ENCODE results near the gene THSD8. TPM values are rescaled to one million over a fixed set of nuclear protein-coding genes. Genes with fewer than 3 reads are reported as not detected.

Gene THSD8
- total RNA-seq, 1 donor from 2014 or later, result 2.8 TPM

DNA sequence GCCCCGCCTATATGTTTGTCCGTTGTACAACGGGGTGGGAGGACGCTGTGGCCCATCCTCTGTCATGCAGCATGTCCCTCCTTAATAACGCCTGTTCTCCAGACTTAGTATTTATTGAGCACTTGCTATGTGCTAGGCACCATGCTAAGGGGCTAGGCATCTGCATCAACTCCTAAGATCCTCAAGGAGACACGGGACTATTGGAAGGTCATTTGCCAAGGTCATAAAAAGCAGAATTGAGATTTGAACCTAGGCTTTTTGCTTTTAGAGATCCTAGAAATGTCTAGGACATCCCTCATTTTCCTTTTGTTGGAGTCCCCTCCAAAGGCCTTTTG is 34.6 kb downstream of the THSD8 start:
- Histone ChIP-seq H3K9me3 (no peaks in the 10 kb centered on the region), H3K4me1 (peaks cover 17% of the 10 kb centered on the region), H3K27me3 (peaks cover 96% of the 10 kb centered on the region), H3K27ac (no peak overlapping the region), H3K4me3 (no peak overlapping the region), H3K36me3 (no peaks in the 10 kb centered on the region)
- no peak for ATAC-seq
- intact Hi-C loops (cut with DNase I), result no loop called here
- no peak for TF ChIP-seq CTCF (IDR thresholded peaks at IDR 0.05)
- no peak for DNase-seq

DNA sequence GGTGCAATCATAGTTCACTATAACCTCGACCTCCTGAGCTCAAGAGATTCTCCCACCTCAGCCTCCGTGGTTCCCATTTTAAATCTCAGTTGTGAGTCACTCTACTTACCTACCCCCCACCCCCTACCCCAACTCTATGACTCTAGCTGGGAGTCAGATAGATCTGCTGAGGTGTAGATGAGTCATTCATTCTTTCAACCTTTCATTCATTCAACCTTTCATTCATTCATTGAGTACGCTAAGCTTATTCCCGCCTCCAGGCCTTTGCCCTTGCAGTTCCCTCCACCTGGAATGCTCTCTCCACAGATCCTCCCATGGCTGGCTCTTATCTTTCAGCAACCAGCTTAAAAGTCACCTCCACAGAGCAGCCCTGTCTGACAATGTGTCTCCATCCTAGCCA is 35.4 kb downstream of the THSD8 start:
- H3K27ac ChIP-seq, result no peak overlapping the region
- intact Hi-C loops (cut with DNase I), result no loop called here
- H3K9me3 ChIP-seq, result no peaks in the 10 kb centered on the region
- peaks cover 96% of the 10 kb centered on the region for H3K27me3 ChIP-seq
- no peaks in the 10 kb centered on the region for H3K36me3 ChIP-seq
- H3K4me3 ChIP-seq, result no peak overlapping the region
- no peak for DNase-seq
- TF ChIP-seq CTCF (IDR thresholded peaks at IDR 0.05), result no peak
- peaks cover 17% of the 10 kb centered on the region for H3K4me1 ChIP-seq
- ATAC-seq, result no peak

GRCh38 chr19:12838182-12838885 is 36.5 kb downstream of the THSD8 start, which contains the start of gene MAST1:
Gene MAST1 (plus strand): TSS chr19:12838515. CDS start chr19:12838573, 58 bp downstream.
- ATAC-seq, result peak; percentile 73
- Histone ChIP-seq H3K36me3 (no peaks in the 10 kb centered on the region), H3K27ac (no peak within 1 kb of the TSS), H3K4me3 (peak within 1 kb of the TSS; percentile 30), H3K4me1 (peaks cover 15% of the 10 kb centered on the region), H3K9me3 (no peaks in the 10 kb centered on the region), H3K27me3 (peaks cover 96% of the 10 kb centered on the region)
- intact Hi-C loops (cut with DNase I), result no loop called here
- peak; percentile 28 for TF ChIP-seq CTCF (IDR thresholded peaks at IDR 0.05)
- peak; percentile 71 for DNase-seq

GRCh38 chr19:12838886-12839756 is 37.3 kb downstream of the THSD8 start:
- H3K9me3 ChIP-seq, result no peaks in the 10 kb centered on the region
- peaks cover 12% of the 10 kb centered on the region for H3K4me1 ChIP-seq
- TF ChIP-seq CTCF (IDR thresholded peaks at IDR 0.05), result no peak
- ATAC-seq, result no peak
- DNase-seq, result no peak
- H3K27ac ChIP-seq, result no peak overlapping the region
- no peaks in the 10 kb centered on the region for H3K36me3 ChIP-seq
- intact Hi-C loops (cut with DNase I), result no loop called here
- H3K4me3 ChIP-seq, result no peak overlapping the region
- peaks cover 97% of the 10 kb centered on the region for H3K27me3 ChIP-seq

- Histone ChIP-seq H3K36me3 (no peaks in the 10 kb centered on the region), H3K27me3 (peaks cover 97% of the 10 kb centered on the region), H3K9me3 (no peaks in the 10 kb centered on the region), H3K4me3 (peak overlapping the region; percentile 15), H3K27ac (no peak overlapping the region), H3K4me1 (peaks cover 9% of the 10 kb centered on the region)
- no peak for TF ChIP-seq CTCF (IDR thresholded peaks at IDR 0.05)
- intact Hi-C loops (cut with DNase I), result no loop called here
- ATAC-seq (peak; percentile 87), DNase-seq (peak; percentile 85)
Measured at GRCh38 chr19:12840091-12841079, 38.5 kb downstream of the THSD8 start.

All from upper lobe of right lung (tissue), 1 donor.